Body of pancreas (tissue), 4 donors: Measurements from ENCODE around the gene USP12. TPM values are rescaled to one million over a fixed set of nuclear protein-coding genes. Genes with fewer than 3 reads are reported as not detected.

Experiments used
- ATAC-seq: fragments of 150-250 bp; one replicate; pipeline ENCODE4 v1.9.1; 2016
- DNase-seq, 4 donors: peaks; one replicate each; pipeline ENCODE4 v3.0.0-alpha.2; 2019
- H3K27ac ChIP-seq, 4 donors: fragments of 200-600 bp; sonication (generic); 1 replicate in 3 of 4; 2 replicates in 1 of 4; pipeline versions ENCODE4 v1.5.1 to v1.6.1; 2016 to 2019; ENCODE audit warnings: mild to moderate bottlenecking in 1 of 4, mixed read lengths in 1 of 4, moderate library complexity in 1 of 4
- H3K27me3 ChIP-seq, 2 donors: fragments of 200-600 bp; sonication (generic); one replicate each; pipeline ENCODE4 v1.6.0; 2016; ENCODE audit warnings: mild to moderate bottlenecking in 1 of 2
- H3K36me3 ChIP-seq, 2 donors: fragments of 200-600 bp; sonication (generic); replicated peaks in 1 of 2; 2 replicates each; pipeline ENCODE4 v1.5.1; 2016; ENCODE audit warnings: low read depth in 2 of 2; ENCODE audit not compliant: insufficient read depth in 1 of 2
- H3K4me1 ChIP-seq: fragments of 200-600 bp; sonication (generic); one replicate; pipeline ENCODE4 v1.6.0; 2016
- H3K4me3 ChIP-seq, 2 donors: fragments of 200-600 bp; sonication (generic); 1 replicate in 1 of 2; 2 replicates in 1 of 2; pipeline ENCODE4 v1.5.1; 2016 to 2019
- H3K9me3 ChIP-seq, 3 donors: fragments of 200-600 bp; sonication (generic); 1 replicate in 2 of 3; 2 replicates in 1 of 3; pipeline ENCODE4 v1.5.1; 2016
- POLR2A ChIP-seq, 3 donors: fragments of 450-650 bp; IDR thresholded peaks; one replicate each; pipeline ENCODE4 v1.6.1; 2016; ENCODE audit warnings: antibody characterized with exemption in 3 of 3, mild to moderate bottlenecking in 2 of 3
- WGBS, 2 donors: methylation state at CpG; one replicate each; pipeline ENCODE4 v1.1.5; 2017; 5-methylcytosine and 5-hydroxymethylcytosine counted together
- intact Hi-C: fragments of 100-400 bp; cut with DNase I; formaldehyde crosslinking; loops from one replicate; pipeline ENCODE4 v1.15.1; 2023
- total RNA-seq, 2 donors: library from RNA; depleted of rRNA; stranded (reverse); fragments of >200 nt; gene quantifications; one replicate each; pipeline ENCODE4 v1.1.0, GENCODE V29; 2016
- TF ChIP-seq, protein P1 (sequence below), 7 experiments: fragments of 450-650 bp in 4 of 7; fragments of 200-600 bp in 3 of 7; sonication (generic) in 3 of 7; IDR thresholded peaks; one replicate each; pipeline ENCODE4 v1.5.1; 2016 to 2019; ENCODE audit warnings: antibody characterized with exemption in 7 of 7

Gene USP12
- total RNA-seq, 2 donors from 2014 or later: 12.9 to 16.9 TPM

DNA sequence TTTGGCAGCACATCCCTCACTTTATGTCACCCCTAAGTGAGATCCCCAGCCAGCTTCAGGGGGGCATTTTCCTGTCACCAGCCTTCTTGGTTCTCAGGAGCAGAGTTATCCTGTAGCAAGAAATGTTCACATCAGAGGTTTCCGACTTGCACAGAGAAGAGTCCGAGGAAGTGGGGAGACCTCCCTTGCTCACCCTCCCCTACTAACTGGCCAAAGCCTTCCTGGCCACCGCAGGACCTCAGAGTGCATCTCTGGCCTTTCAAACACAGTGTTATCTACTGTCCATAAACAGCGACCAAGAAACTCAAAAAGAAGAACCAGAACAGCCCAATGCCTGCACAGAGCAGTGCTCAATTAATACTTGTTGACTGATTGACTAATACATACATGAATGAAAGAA, 134.4 kb downstream of the USP12 start:
- 61 to 66% methylated on average over 4 of the region's 4 CpGs for WGBS, 2 donors
- DNase-seq (no peak), ATAC-seq (no peak)
- no peaks in the 10 kb centered on the region for H3K9me3 ChIP-seq
- no peak overlapping the region for H3K27ac ChIP-seq
- H3K36me3 ChIP-seq: no peaks in the 10 kb centered on the region
- no peaks in the 10 kb centered on the region for H3K27me3 ChIP-seq
- TF ChIP-seq, protein P1, sequence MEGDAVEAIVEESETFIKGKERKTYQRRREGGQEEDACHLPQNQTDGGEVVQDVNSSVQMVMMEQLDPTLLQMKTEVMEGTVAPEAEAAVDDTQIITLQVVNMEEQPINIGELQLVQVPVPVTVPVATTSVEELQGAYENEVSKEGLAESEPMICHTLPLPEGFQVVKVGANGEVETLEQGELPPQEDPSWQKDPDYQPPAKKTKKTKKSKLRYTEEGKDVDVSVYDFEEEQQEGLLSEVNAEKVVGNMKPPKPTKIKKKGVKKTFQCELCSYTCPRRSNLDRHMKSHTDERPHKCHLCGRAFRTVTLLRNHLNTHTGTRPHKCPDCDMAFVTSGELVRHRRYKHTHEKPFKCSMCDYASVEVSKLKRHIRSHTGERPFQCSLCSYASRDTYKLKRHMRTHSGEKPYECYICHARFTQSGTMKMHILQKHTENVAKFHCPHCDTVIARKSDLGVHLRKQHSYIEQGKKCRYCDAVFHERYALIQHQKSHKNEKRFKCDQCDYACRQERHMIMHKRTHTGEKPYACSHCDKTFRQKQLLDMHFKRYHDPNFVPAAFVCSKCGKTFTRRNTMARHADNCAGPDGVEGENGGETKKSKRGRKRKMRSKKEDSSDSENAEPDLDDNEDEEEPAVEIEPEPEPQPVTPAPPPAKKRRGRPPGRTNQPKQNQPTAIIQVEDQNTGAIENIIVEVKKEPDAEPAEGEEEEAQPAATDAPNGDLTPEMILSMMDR (IDR thresholded peaks at IDR 0.05): no peak
- TF ChIP-seq POLR2A (IDR thresholded peaks at IDR 0.05): no peak
- intact Hi-C loops: no loop called here
- no peak overlapping the region for H3K4me3 ChIP-seq
- H3K4me1 ChIP-seq: no peaks in the 10 kb centered on the region

DNA sequence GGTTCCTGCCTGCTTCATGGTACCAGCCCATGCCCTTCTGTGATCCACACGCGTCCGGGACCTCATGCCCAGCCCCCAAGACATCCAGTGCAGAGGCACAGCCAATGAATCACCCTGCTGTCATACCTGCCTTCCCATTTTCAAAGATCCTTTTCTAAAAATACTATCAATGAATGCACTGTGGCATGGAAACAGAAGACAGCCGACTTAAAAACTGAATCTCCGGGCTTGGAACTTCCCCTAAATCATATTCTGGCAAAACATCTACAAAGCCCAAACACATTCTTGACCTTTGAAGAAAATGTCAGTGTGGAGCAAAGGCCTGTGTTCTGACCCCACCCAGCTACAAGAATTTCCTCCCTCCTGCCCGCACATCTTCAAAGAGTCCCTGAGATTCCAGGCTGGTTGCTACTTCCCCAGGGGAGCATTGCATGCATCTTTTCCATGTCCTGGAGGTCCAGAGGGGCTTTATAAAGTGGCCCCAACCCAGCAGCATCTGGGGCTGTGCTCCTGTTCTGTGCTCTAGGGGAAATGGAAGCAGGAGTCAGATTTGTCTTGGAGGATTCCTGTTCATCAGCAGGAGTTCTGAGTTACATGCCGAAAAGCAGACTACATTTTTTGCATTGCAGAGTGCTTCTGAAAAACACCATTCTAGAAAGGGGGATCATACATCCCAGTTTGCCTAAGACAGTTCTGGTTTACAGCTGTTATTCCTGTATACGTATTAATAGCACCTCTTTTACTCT, 135.2 kb downstream of the USP12 start:
- no peak for ATAC-seq
- TF ChIP-seq, protein P1 (IDR thresholded peaks at IDR 0.05): no peak
- TF ChIP-seq POLR2A (IDR thresholded peaks at IDR 0.05): no peak

DNA sequence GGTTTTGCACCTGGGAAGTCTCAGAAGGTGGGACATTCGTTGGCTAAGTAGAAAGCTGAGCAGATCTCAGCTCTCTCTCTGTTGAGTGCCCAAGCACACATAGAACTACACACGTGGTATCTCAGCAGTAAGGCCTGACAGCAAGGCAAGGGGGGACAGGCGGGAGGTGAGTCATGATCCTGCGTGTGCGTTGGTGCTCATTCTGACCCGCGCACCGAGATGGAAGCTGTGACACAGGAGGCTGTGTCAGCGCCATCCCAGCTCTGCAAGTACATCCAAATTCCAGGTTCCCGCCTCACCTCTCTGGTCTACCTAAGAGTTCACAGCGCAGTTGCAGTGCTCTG, 135.7 kb downstream of the USP12 start:
- H3K27ac ChIP-seq: no peak overlapping the region
- TF ChIP-seq, protein P1 (IDR thresholded peaks at IDR 0.05): no peak
- no peak for TF ChIP-seq POLR2A (IDR thresholded peaks at IDR 0.05)
- 81 to 84% methylated on average over 10 to 11 of the region's 11 CpGs for WGBS, 2 donors

More for the DNA sequence above, 135.2 kb downstream of the USP12 start:
- Histone ChIP-seq H3K27ac (no peak overlapping the region), H3K4me3 (no peak overlapping the region), H3K9me3 (no peaks in the 10 kb centered on the region), H3K36me3 (no peaks in the 10 kb centered on the region), H3K4me1 (no peaks in the 10 kb centered on the region), H3K27me3 (no peaks in the 10 kb centered on the region)
- DNase-seq: no peak
- 66 to 80% methylated on average over 8 of the region's 8 CpGs for WGBS, 2 donors
- intact Hi-C loops: no loop called here

DNA sequence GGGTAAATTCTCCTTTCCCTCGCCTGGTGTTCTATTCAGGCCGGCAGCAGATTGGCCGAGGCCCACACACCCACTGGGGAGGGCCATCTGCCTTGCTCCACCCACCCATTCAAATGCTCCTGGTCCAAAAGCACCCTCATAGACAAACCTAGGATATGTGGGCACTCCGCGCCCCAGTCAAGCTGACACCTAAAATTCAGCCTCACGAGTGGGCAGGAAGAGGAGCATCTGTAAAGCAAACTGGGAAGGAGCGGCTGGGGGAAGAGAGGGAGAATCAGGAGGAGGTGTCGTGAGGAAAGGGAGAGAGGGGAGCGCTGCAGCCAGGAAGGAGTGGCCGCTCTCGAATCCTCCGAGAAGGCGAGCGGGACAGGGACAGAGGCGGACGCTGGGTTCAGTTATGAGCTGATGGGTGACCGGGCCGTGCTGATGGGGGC, 136.9 kb downstream of the USP12 start:
- H3K9me3 ChIP-seq: no peaks in the 10 kb centered on the region
- intact Hi-C loops: no loop called here
- DNase-seq (no peak), ATAC-seq (no peak)
- WGBS, 2 donors: 36 to 51% methylated on average over 18 of the region's 18 CpGs
- H3K27me3 ChIP-seq: no peaks in the 10 kb centered on the region
- H3K36me3 ChIP-seq: no peaks in the 10 kb centered on the region
- H3K27ac ChIP-seq: no peak overlapping the region
- no peak overlapping the region for H3K4me3 ChIP-seq
- H3K4me1 ChIP-seq: no peaks in the 10 kb centered on the region
- TF ChIP-seq, protein P1 (IDR thresholded peaks at IDR 0.05): no peak
- no peak for TF ChIP-seq POLR2A (IDR thresholded peaks at IDR 0.05)

More for the DNA sequence above, 135.7 kb downstream of the USP12 start:
- H3K27me3 ChIP-seq: no peaks in the 10 kb centered on the region
- no peaks in the 10 kb centered on the region for H3K4me1 ChIP-seq
- no peak overlapping the region for H3K4me3 ChIP-seq
- intact Hi-C loops: no loop called here
- DNase-seq (no peak), ATAC-seq (no peak)
- H3K36me3 ChIP-seq: no peaks in the 10 kb centered on the region
- no peaks in the 10 kb centered on the region for H3K9me3 ChIP-seq
